ENCODE data around the gene SDCCAG8.

The SDCCAG8 gene

DNA sequence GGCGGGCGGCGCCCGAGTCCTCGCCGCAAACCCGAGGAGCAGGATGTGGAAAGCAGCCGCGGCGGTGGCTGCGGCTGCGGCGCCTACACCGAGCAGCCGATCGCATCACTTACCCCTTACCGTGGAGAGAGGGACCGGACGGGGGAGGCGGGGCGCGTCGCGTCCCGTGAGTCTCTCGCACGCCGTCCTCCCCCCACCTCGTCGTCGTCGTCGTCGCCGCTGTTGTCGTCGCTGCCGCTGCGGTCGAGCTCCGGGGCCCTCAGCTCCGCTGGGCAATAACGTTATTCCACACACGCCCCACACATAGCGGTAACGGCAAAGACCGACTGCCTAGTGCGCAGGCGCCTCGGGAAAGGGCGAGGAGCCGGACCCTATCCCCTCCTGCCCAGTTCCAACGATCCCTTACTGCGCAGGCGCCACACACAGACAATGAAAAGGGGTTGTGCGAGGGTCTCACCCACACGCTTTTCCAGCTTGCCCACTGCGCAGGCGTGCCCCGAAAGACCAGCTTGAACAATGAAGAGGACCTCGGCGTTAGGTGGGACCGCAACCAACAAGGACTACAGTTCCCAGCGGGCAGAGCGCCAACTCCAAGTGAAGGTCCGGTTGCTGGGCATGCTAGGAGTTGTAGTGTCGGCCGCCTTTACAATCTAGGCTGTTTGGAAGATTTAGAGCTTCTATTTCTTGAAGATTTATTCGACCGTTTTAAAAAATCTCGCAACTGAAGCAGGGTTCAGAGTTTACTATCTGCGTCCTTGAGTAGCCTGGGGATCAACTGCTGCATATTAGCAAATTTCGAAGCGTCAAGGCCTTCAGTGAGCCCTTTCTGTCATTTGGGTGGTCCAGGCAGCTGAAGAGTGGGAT, 682 bp upstream of the SDCCAG8 start, which contains the start of gene CEP170:
Gene CEP170 (minus strand): TSS at position 355 of the 864 bp plus-strand sequence. CDS start 30,001 bp downstream, outside the sequence.
- peak; percentile 96 for DNase-seq

GRCh38 chr1:243256590-243256989, 749 bp downstream of the SDCCAG8 start:
- DNase-seq: no peak

- no peak for DNase-seq
Measured at GRCh38 chr1:243257189-243257588, 1.3 kb downstream of the SDCCAG8 start.

DNA sequence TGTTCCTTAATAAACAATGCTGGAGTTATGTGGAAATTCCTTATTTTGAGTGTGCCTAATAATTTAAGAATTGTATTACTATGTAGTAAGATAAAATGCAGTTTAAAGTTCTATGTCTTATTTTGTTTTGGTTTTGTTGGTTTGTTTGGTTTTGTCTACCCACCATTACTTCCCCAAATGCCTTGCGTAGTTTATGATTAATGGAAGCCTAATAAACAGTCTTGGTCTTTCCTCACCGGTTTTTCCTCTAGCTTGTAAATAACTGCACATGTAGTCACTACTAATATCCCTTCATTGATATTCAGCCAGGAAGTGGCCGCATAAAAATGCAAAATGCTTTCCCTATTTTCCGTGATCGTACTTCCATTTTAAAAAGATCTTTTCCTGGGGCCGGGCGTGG, 2.9 kb downstream of the SDCCAG8 start:
- no peak for DNase-seq

GRCh38 chr1:243260221-243260880, 4.5 kb downstream of the SDCCAG8 start:
- no peak for DNase-seq

DNA sequence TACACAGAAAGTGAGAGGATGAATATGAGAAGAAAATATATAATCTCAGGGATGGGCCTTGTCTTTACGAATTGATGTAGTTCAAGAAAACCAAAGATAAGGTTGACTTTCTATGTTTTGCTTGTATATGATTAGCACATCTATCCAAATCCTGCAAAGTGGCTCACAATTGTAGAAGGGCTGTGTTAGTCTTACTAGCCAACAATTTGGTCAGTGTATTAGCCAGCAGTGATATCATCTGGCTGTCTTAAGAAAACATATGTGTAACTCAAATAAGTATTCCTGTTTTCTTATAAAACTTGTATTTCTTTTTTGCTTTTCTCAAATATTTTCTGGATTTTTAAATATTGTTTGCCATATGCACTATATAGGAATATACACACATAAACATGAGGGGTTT, 5.5 kb downstream of the SDCCAG8 start:
- no peak for DNase-seq

GRCh38 chr1:243264717-243265116, 8.9 kb downstream of the SDCCAG8 start:
- no peak for DNase-seq

DNA sequence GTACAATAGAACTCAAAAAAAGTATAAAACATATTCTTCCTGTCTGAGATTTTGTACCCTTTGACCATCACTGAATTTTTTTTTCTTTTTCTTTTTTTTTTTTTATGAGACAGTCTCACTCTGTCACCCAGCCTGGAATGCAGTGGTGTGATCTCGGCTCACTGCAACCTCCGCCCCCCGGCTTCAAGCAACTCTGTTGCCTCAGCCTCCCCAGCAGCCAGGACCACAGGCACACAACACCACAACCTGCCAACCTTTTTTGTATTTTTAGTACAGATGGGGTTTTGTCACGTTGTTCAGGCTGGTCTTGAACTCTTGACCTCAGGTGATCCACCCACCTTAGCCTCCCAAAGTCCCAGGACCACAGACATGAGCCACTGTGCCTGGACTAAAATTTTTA, 10.4 kb downstream of the SDCCAG8 start:
- DNase-seq: no peak

GRCh38 chr1:243267471-243267880, 11.6 kb downstream of the SDCCAG8 start:
- no peak for DNase-seq

GRCh38 chr1:243267914-243268653, 12.2 kb downstream of the SDCCAG8 start:
- DNase-seq: no peak

GRCh38 chr1:243268751-243269460, 13.1 kb downstream of the SDCCAG8 start:
- DNase-seq: no peak

GRCh38 chr1:243269461-243269801, 13.6 kb downstream of the SDCCAG8 start:
- no peak for DNase-seq

DNA sequence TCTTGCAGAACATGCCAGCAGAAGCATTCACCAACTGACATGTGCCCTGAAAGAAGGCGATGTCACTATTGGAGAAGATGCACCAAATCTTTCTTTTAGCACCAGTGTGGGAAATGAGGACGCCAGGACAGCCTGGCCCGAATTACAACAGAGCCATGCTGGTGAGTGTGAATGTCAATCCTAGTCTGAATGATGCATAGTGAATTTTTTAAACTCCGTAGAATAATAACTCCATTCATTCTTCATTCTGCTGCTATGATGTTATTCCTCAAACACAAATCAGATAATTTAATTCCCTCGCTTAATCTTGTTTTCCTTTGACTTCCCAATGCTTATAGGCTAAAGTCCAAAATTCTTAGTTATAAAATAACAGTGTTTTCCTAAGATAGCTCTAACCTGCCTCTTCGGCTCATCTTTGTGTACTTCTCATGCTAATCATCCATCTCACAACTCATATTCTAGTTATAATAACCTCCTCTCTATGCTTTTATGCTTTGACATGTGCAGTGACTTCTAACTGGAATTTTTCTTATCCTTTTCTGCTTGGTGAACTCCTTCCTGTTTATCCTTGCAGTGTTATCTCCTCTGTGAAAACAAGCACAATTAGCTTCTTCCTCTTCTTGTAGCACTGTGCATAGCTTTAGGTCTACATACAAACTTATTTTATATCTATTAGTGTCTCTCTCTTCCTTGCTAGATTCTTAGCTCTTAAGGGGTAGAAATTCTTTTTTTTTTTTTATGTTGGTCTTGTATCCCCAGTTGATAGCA, 14.4 kb downstream of the SDCCAG8 start:
- no peak for DNase-seq

DNA sequence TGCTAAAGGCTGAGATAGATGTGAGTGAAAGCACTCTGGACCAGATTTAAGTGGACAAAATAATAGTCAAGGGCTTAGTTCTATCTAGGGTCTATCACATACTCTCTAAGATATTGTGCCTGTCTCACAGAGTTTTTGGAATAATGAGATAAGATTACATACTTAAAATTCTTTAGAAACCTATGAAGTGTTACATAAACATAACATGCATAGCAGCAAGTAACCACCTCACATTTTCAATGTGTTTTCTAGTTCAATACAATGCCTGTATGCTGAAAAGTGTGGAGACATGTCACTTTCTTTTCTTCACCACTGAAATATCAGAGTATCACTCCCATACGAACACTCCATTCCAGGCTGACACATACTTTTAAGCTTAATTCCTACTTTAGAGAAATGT, 16.2 kb downstream of the SDCCAG8 start:
- no peak for DNase-seq

- no peak for DNase-seq
Measured at GRCh38 chr1:243272401-243272800, 16.6 kb downstream of the SDCCAG8 start.

DNA sequence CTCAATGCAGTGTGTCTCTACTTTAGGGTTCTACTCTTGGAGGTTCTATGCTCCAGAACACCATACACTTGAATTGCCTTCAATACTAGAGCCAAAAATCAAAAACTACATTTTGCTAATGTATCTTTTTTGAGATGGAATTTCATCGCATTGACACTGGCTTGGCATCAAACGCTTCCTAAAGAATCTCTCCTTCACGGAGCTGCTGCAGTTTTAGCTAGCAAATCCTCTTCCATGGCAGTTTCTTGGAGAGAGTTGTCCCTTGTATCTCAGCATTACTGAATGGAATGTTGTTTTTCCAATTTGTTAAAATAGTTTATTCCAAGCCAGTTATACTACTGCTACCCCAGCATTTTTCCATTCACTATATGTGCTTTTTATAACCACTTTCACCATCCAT, 17.7 kb downstream of the SDCCAG8 start:
- DNase-seq: no peak

- DNase-seq: no peak
Measured at GRCh38 chr1:243273945-243274344, 18.1 kb downstream of the SDCCAG8 start.

DNA sequence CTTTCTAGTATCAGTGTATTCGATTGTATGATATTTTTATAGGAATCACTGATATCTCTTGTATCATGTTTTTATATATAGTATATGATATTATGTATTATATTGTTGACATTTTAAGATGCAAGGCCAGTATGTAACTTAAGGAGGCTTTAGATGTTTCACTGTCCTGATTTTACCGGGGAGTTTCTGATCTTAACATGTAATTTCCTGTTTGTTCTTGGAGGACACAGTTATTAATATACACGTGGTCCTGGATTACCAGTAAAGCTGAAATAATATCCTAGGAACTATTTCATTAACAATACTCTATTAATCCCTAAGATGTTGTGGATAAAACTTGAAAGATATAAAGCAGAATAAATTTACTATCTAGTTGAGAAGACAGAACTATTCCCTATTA, 19.5 kb downstream of the SDCCAG8 start:
- DNase-seq: no peak

GRCh38 chr1:243280571-243281129, 24.8 kb downstream of the SDCCAG8 start:
- DNase-seq: no peak

DNA sequence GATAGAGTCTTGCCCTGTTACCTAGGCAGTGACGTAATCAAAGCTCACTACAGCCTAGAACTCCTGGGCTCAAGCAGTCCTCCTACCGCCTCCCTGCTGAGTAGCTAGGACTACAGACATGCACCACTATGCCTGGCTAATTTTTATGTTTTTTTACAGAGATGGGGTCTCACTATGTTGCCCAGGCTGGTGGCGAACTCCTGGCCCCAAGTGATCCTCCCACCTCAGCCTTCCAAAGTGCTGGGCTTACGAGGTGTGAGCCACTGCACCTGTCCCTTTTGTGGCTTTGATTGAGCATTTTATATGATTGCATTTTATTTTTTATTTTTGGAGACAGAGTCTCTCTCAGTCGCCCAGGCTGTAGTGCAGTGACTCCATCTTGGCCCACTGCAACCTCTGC, 25.8 kb downstream of the SDCCAG8 start:
- DNase-seq: no peak

GRCh38 chr1:243286409-243287122, 30.7 kb downstream of the SDCCAG8 start:
- no peak for DNase-seq
